GM18909 (cell line): Measurements from ENCODE around the gene ARL5C.

Experiments
- ATAC-seq: cut with Tn5 transposase; IDR thresholded peaks from one replicate; pipeline ENCODE4 v1.9.1; 2021; ENCODE audit warnings: mild to moderate bottlenecking; ENCODE audit not compliant: unreplicated experiment, poor library complexity

ARL5C gene, protein sequence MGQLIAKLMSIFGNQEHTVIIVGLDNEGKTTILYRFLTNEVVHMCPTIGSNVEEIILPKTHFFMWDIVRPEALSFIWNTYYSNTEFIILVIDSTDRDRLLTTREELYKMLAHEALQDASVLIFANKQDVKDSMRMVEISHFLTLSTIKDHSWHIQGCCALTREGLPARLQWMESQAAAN

DNA sequence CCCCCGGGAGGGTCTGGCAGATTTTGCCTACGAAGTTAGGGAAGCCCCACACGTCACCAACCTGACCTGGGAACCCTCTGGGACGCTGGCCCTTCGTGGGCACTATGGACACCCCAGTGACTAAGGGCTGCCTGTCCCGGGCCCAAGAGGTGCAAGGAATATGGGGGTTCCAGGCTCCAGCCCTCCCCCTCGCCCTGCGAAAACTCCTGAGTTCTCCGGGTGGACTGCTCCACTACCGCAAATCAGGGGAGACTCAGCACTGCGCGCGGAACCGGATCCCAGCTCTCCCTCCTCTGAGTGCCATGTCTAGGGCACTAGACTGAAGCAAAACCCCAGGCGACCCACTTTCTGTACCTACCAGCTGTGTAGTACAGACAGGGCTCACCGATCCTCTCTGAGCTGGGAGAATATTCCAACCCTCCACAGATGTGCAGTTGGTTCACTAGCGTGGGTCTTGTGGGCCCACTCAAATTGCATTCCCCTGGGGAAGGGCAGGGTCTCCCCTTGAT lies at the start of gene ARL5C:
Gene ARL5C, minus strand, starts transcription at position 321 of the 509 bp plus-strand sequence. CDS start 401 bp downstream, outside the sequence.
- ATAC-seq: no peak

DNA sequence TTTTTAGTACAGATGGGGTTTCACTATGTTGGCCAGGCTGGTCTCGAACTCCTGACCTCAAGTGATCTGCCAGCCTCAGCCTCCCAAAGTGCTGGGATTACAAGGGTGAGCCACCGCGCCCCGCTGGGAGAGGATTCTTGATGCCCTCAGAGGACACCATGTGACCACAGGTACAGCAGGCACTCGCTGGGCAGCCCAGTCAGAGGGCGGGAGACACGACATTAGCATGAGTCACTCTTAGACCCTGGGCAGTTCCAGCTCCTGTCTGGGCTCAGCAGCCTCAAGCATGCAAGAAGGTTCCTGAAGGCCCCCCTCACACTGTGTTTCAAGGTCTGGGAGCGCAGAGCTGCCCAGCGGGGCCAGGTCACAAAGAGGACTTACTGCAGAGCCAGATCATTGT lies 47.9 kb upstream of the ARL5C start:
- no peak for ATAC-seq

DNA sequence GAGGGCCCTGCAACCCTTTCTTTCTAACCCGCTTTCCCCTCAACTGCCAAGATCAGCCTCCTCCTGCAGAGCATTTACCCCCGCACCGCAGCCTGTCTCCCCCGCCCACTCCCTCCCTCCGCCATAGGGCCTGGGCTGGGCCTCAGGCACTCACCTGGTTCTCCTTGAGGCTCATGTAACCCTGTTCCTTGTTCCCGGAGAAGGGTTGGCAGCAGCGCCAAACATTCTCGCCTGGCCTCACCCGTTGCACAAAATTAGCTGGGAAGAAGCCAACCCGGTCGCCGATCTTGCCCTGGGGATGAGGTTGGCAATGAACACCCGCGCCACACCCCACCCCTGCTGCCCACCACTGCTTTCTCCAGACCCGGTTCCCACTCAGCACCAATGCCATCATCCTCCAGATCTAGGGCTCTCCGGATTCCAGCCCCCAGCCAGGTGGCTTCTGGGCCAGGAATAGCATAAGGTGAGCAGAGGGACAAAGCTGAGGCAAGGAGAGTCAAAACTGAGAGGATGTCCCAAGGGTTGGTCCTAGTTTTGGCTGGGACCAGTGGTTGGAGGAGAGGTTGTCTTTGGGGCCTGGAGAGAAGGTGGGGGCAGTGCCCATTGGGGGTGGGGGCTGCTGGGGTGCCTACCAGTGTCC lies 47.0 kb upstream of the ARL5C start:
- no peak for ATAC-seq

DNA sequence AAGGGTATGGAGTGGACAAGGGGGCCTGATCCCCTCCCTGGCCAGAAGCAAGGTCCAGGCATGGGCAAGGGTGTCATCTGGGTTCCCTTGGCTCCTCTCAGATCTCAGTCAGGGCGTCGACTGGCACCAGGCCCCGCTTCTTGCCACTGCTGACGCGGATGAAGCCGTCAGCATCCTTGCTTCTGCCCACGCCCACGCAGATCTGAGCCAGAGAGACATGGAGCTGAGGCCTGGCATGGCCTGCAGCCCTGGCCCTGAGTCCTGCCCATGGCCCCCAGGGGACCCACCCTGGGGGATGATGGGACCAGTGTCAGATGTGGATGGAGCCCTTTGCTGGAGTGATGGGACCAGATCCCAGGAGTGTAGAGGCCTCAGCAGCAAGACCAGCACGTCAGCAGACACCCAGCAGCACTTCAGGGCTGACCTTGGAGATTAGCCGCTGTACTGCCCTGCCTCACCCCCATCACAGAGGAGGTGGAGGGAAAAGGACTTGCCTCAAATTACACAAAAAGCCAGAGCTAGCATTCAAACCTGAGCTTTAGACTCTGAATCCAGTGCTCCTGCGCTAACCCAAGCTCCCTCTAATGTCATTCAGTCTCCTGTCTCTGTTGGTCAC lies 46.3 kb upstream of the ARL5C start:
- ATAC-seq: no peak

DNA sequence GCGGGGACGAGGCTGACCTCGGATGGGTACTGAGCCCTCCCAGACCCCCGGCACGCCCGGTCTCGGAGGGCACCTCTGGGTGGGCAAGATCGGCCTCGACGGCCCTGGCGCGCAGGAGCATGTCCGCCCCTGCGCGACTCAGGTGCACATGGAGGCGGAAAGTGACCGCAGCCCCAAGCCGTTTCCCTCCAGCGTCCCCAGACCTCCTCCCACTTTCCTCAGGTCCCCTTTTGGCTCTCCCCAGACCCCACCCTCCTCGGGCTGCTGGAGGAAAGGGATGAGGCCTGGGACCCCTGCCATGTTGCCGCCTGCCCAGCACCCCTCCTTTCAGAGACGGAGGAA lies 44.1 kb upstream of the ARL5C start:
- no peak for ATAC-seq

DNA sequence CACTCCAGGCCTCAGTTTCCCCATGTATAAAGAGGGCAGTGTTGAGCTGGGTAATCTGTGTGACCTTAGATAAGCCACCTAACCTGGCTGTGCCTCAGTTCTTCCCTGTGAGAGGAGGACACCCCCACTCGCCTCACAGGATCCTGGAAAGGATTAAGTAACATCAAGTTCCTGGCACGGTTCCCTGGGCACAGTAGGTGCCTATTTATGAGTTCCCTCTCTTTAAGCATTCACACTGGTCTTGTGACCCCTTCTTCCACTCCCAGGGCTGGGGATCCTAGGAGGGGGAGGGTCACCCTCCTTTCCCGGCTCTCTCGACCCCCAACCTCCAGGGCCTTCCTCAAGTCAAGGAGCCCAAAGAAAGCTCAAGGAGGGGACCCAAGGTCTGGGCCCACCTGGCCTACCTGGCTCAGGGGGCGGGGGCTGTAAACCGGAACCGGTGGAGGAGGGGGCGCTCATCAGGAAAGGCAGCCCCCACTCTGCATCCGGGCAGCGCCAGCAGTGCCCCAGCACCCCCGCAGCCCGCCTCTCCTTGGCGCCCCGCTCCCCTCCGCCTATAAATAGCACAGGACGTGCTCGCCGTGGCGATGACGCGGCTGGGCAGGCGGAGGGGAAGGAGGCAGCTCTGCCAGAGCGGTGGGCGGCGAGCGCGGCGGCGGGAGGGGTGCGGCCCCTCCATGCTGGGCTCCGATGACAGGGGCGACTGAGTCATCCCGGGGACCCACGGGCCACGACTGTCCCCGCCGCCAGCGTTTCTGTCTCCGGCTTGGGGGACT lies 43.5 kb upstream of the ARL5C start:
- ATAC-seq: no peak

DNA sequence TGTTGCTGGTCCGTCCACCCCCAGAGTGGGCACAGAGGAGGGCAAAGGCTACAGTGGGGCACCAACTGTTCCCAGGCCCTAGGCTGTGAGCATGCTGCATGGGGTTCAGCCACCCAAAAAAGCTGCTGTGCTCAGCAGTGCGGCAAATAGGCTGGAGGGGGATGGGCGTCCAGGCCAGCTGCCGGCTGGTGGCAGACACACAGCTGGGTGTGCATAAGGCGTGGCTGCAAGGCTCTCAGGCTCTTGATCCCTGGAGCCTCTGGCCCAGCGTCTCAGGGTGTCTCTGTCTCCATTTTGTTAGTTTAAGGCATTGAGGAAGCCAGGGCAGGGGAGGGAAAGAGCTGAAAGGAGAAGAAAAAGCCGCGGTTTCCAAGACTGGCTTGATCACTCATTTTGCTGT lies 42.9 kb upstream of the ARL5C start:
- peak; percentile 63 for ATAC-seq

DNA sequence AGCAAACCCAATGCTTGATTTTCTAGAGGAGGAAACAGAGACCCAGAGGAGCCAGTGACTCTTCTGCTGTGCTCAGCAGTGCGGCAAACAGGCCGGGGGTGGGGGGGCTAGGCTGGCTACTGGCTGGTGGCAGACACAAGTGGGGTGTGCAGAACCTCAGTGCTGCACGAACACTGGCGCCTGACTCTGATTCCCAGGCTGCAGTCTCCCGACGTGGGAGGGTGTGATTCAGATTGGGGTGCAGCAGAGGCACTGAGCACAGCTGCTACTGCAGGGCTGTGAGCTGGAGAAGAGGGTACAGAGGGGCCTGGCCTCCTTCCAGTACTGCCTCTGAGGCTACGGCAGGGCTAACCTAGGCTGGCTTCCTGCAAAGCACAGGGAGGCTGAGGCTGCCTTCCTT lies 42.2 kb upstream of the ARL5C start:
- ATAC-seq: no peak

DNA sequence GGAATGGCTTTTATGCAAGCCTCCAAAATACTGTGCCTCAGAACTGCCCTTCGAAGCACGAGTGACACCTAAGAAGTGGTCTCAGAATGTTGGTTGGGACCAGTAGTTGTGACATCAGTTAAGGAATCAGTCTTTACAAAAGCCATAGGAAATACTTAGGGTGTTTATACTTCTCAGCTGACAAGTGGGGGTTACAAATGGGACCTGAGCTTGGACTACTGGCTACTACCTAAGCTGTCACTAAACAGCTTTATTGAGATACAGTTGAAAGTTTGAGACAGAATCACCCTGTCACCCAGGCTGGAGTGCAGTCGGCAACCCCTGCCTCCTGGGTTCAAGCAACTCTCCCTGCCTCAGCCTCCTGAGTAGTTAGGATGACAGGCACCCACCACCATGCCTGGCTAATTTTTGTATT lies 39.2 kb upstream of the ARL5C start:
- no peak for ATAC-seq

DNA sequence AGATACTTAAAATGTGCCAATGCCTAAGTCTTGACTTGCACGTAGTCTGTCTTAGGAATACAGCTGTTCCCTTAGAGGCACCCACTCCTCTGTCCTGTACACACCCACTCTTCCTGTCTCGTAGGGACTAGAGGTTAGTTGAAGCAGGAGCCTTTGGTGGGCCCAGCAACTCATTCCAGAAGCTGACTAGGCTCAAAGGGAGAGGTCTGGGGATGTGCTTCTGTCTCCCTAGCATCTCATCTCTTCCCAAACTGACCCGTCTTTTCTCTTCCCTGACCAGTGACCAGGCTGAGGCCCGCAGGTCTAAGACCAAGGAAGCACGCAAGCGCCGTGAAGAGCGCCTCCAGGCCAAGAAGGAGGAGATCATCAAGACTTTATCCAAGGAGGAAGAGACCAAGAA lies 38.3 kb upstream of the ARL5C start:
- no peak for ATAC-seq

DNA sequence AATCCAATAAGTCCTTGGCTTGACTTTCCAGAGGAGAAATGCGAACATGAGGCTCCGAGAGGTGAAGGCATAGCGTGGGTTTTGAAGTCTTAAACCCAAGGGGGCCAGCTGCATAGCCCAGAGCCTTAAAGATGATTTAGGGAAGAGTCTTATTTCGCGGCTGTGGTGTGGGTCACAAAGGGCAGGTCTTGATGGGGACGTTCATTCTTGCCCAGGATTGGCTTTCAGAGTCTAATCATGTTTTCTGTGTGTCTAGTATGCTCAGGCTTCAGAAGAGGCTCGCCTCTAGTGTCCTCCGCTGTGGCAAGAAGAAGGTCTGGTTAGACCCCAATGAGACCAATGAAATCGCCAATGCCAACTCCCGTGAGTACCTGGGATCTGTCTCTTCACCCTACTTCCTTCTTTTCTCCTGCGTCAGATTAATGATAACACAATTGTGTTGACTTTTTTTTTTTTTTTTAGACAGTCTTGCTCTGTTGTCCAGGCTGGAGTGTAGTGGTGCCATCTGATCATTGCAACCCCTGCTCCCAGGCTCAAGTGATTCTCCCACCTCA lies 35.1 kb upstream of the ARL5C start:
- no peak for ATAC-seq

DNA sequence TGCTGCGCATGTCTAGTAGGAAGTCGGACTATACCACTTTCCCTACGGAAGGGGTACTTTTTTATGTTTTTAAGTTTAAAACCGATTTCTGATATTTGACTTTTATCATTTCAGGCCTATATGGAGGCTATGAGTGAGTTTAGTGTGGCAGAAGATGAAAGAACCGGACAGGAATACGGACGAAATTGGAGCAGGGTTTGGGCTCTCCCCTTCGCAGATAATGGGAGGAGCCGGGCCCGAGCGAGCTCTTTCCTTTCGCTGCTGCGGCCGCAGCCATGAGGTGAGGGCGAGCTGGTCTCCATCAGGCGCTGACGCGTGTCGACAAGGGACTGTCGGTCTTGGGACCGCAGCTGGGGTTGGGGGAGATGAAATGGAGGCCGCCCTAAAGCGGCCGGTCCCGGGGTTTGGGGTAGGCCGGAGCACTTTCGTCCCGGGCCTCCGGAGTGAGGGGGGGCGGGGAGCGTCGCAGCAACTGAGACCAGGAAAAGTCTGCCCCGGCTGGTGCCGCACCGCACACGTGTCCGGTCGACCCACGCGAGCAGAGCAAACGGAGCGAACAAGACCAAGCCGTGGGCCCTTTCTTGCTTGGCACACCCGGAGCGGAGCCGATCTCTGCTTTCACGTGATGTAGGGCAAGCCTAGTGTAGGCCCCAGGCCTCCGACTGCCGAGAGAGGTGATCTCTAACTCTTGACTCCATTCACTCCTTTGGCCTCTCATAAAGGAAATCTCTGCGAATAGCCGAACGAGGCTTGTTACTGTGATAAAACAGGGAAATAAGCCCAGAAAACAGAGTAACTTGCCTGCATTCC lies 34.3 kb upstream of the ARL5C start, which contains the start of gene RPL19:
Gene RPL19, plus strand, starts transcription at position 214 of the 810 bp plus-strand sequence. Its CDS starts 62 bp downstream, at position 276.
- ATAC-seq: peak; percentile 67

DNA sequence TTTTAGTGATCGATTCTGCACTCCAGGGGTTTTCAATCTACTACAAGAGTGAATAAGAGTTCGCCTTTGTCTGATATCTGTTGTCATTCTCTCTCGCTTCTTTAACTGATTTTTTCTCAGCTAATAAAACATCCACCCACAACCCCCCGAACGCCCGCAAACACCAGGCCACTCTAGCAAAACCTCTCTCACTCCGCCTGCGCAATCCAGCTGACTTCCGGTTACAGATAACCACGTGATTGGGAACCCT lies 33.8 kb upstream of the ARL5C start:
- ATAC-seq: peak; percentile 58

DNA sequence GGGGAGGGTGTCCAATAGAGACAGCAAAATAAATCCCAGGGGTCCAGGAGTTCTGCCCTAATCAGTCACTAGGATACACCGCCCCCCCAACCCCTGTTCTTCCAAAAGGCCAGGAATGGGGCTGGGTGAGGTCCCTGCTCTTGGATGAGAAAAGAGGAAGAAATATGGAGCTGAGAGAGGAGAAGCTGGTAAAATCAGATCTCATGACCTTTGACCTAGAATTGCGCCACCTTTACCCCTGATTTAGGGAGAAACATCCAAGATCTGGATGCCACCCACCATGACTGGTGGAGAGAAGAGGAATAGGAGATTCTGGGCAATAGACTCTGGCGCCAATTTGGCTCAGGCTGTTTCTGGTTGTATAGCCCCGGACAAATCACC lies 32.2 kb upstream of the ARL5C start:
- ATAC-seq: no peak

DNA sequence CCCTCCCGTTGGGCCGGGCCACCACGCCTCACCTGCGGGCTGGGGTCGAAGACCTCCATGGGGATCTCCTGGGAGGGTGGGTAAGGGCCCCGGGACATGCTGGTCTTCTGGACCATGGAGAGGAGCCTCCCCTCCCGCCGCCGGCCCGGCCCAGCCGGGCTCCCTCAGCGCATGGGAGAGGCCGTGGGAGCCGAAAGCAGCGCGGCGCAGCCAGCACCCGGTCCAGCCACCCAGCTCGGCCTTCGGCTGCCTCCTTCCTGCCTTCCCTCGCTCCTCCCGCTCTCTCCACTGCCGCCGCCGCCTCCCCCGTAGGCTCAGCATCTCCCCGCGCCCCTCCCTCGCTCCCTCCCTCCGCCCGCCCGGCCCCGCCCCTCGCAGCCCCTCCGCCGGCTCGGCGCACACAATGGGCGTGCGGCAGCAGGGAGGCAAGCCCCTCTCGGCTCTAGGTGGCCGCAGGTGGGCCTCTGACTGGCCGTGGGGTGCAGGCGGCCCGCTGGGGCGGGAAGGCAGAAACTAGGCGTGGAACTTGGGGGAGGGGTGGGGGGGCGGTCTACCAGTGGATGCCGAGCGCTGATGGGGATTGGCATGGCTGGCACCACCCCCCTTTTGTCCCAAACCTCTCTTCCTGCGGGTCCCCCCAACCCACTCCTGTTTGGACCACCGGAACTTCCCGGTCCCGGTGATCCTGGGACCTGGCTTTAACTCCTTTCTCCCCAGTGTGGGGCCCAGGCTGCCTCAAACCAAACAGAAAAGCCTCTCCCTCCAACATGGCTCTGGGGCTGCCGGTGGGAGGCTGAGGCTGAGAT lies 31.6 kb upstream of the ARL5C start, which contains the start of gene CACNB1:
Gene CACNB1, minus strand, starts transcription at position 290 of the 806 bp plus-strand sequence. Its CDS starts 174 bp downstream, at position 116.
- ATAC-seq: no peak

DNA sequence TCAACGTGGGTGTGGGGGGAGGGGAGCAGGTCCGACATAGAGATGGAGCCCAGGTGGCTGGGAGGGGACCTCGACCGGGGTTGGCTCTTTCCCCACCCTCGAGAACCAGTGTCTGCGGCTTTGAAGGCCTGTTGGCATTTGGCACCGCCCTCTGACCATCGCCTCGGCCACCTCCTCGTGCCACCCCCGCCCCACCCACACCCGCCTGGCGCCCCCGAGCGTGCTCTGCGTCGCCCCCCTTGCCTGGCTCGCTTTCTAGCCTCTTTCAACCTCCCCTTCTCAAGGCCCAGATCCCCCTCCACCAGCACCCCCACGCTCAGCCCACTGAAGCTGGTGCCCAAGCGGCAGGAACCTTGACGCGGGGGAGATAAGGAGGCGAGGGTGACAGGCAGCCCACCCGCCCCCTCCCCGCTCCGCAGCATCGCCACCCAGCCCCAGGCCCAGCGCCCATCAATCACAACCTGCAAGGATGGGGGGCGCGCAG lies 30.9 kb upstream of the ARL5C start:
- no peak for ATAC-seq

DNA sequence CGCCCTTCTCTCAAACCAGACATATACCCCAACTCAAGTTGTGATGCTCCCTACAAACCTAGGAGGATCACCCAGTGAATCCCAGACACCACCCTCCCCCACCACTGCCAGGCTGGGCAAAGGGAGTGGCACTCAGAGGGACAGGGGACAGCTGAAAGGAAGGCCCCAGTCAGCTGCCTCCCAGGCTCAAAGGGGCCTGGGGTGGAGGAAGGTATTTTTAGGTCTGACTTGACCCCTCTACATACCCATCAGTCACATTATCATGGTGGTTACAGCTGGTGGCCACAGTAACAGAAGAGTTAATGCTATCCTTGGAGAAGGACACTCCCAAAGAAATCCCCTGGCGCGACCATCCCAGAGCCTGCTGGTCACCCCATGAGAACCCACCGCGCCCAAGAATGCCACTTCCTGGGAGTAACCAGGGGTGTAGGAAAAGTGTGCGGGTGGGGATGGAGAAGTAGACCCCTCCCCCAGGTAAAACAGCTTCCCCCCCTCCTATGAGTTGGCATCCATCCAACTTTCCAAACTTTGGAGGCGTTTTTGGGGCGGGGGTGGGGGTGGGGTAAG lies 30.4 kb upstream of the ARL5C start:
- no peak for ATAC-seq

DNA sequence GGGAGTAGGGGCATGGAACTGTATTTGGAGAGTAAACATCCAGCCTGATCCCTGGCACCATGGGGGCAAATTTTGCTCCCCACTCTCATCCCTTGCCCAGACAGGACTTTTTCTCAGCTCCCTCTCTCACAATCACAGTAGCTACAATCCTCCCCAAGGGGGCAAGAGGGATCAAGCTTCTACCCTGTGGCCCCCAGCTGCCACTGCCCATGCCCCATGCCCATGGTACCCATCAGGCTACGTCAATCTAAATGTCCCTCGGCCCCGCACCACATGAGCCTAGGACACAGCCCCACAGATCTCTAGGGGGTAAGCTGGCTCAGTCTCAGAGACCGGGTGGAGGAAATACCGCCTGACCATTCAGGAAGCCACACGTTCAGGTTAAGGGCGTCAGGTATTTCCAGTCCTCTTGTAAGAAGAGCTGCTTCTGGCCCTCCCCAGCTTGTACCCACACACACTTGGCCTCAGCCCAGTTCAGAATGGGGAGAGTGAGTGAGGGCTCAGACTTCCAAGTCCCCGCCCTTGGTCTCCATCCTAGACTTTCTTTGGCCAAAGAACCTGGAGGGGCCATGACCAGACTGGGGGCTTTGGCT lies 29.7 kb upstream of the ARL5C start:
- ATAC-seq: no peak
